CD4-positive, alpha-beta T cell treated with Interleukin-4 for 1 hour (primary cell): Measurements from ENCODE around the gene PPARGC1A.

Source experiments
- DNase-seq, 2 donors: peaks; one replicate each; pipeline ENCODE4 v3.0.0-alpha.2; 2020 to 2022

PPARGC1A gene

GRCh38 chr4:23878246-23878891 lies 11.5 kb downstream of the PPARGC1A start:
- DNase-seq, result no peak

GRCh38 chr4:23877758-23878229 lies 12.1 kb downstream of the PPARGC1A start:
- DNase-seq, result no peak

GRCh38 chr4:23876418-23877089 lies 13.3 kb downstream of the PPARGC1A start:
- DNase-seq, result no peak

GRCh38 chr4:23875317-23875716 lies 14.5 kb downstream of the PPARGC1A start:
- DNase-seq, result no peak

GRCh38 chr4:23874536-23874901 lies 15.3 kb downstream of the PPARGC1A start:
- DNase-seq, result no peak

- DNase-seq, result no peak
These were observed 15.9 kb downstream of the PPARGC1A start for GRCh38 chr4:23873717-23874535.

GRCh38 chr4:23871426-23871825 lies 18.4 kb downstream of the PPARGC1A start:
- no peak for DNase-seq

- no peak for DNase-seq
These were observed 23.3 kb downstream of the PPARGC1A start for GRCh38 chr4:23866450-23867075.

- no peak for DNase-seq
These were observed 27.9 kb downstream of the PPARGC1A start for GRCh38 chr4:23861897-23862296.

GRCh38 chr4:23860919-23861318 lies 28.9 kb downstream of the PPARGC1A start:
- DNase-seq, result no peak

GRCh38 chr4:23857367-23857959 lies 32.4 kb downstream of the PPARGC1A start:
- no peak for DNase-seq

GRCh38 chr4:23856630-23857029 lies 33.2 kb downstream of the PPARGC1A start:
- no peak for DNase-seq

GRCh38 chr4:23855912-23856605 lies 33.8 kb downstream of the PPARGC1A start:
- DNase-seq, result no peak

- no peak for DNase-seq
These were observed 35.7 kb downstream of the PPARGC1A start for GRCh38 chr4:23853986-23854660.

GRCh38 chr4:23851464-23851863 lies 38.4 kb downstream of the PPARGC1A start:
- DNase-seq, result no peak

- DNase-seq, result no peak
These were observed 42.7 kb downstream of the PPARGC1A start for GRCh38 chr4:23847158-23847557.

GRCh38 chr4:23844961-23845360 lies 44.9 kb downstream of the PPARGC1A start:
- no peak for DNase-seq

GRCh38 chr4:23839279-23839678 lies 50.6 kb downstream of the PPARGC1A start:
- no peak for DNase-seq

- DNase-seq, result no peak
These were observed 51.2 kb downstream of the PPARGC1A start for GRCh38 chr4:23838607-23839006.

- DNase-seq, result no peak
These were observed 51.7 kb downstream of the PPARGC1A start for GRCh38 chr4:23838131-23838530.

- DNase-seq, result no peak
These were observed 52.5 kb downstream of the PPARGC1A start for GRCh38 chr4:23837371-23837770.
